Keratinocyte (primary cell): ENCODE data around the gene ATP2C1. TPM values are rescaled to one million over a fixed set of nuclear protein-coding genes. Genes with fewer than 3 reads are reported as not detected.

Source experiments
- DNase-seq: peaks from one replicate; pipeline ENCODE4 v3.0.0-alpha.2; 2011; ENCODE audit warnings: low read depth, missing footprints, low spot score
- FAIRE-seq: peaks from 2 replicates; lab custom pipeline; 2011; peaks lifted over from hg19 to GRCh38; lab: Jason Lieb, UNC
- H2AFZ ChIP-seq: 2 replicates; pipeline ENCODE4 v1.6.0; 2012; ENCODE audit warnings: low read length, control low read depth, inconsistent platforms; ENCODE audit not compliant: control insufficient read depth
- H3K27ac ChIP-seq: 2 replicates; pipeline ENCODE4 v1.5.1; 2011; ENCODE audit warnings: low read length; ENCODE audit not compliant: control insufficient read depth, insufficient read depth
- H3K27me3 ChIP-seq: 3 replicates; pipeline ENCODE4 v1.6.0; 2011; ENCODE audit warnings: low read length; ENCODE audit not compliant: control insufficient read depth, insufficient read depth; ENCODE audit errors: extremely low read depth
- H3K36me3 ChIP-seq, 2 experiments: 2 replicates in 1 of 2; 3 replicates in 1 of 2; pipeline ENCODE4 v1.5.1; 2011; ENCODE audit warnings: low read length in 2 of 2, mild to moderate bottlenecking in 1 of 2; ENCODE audit not compliant: control insufficient read depth in 2 of 2, insufficient read depth in 2 of 2; ENCODE audit errors: extremely low read depth in 1 of 2
- H3K4me1 ChIP-seq: 3 replicates; pipeline ENCODE4 v1.5.1; 2011; ENCODE audit warnings: low read length; ENCODE audit not compliant: control insufficient read depth, insufficient read depth; ENCODE audit errors: extremely low read depth
- H3K4me2 ChIP-seq: 3 replicates; pipeline ENCODE4 v1.6.0; 2011; ENCODE audit warnings: low read depth, low read length; ENCODE audit not compliant: control insufficient read depth, insufficient read depth; ENCODE audit errors: extremely low read depth
- H3K4me3 ChIP-seq, 3 experiments: fragments of 200-600 bp in 1 of 3; sonication (generic) in 1 of 3; 2 replicates in 2 of 3; 3 replicates in 1 of 3; pipeline ENCODE4 v1.5.1; 2011 to 2016; ENCODE audit warnings: low read length in 3 of 3, mild to moderate bottlenecking in 3 of 3, control low read depth in 2 of 3, inconsistent platforms in 1 of 3, low read depth in 1 of 3, mixed read lengths in 1 of 3, mixed run types in 1 of 3, moderate library complexity in 1 of 3; ENCODE audit not compliant: control insufficient read depth in 2 of 3, insufficient read depth in 2 of 3; ENCODE audit errors: extremely low read depth in 1 of 3
- H3K79me2 ChIP-seq: 2 replicates; pipeline ENCODE4 v1.6.0; 2012; ENCODE audit warnings: low read length; ENCODE audit not compliant: control insufficient read depth, insufficient read depth
- H3K9ac ChIP-seq: 3 replicates; pipeline ENCODE4 v1.6.0; 2011; ENCODE audit warnings: low read length; ENCODE audit not compliant: control insufficient read depth, insufficient read depth; ENCODE audit errors: extremely low read depth
- H3K9me1 ChIP-seq: 3 replicates; pipeline ENCODE4 v1.6.0; 2011; ENCODE audit warnings: low read length; ENCODE audit not compliant: control insufficient read depth, insufficient read depth; ENCODE audit errors: extremely low read depth
- H3K9me3 ChIP-seq: 2 replicates; pipeline ENCODE4 v1.5.1; 2012; ENCODE audit warnings: low read depth, low read length; ENCODE audit not compliant: control insufficient read depth
- H4K20me1 ChIP-seq: 3 replicates; pipeline ENCODE4 v1.6.0; 2011; ENCODE audit warnings: low read length; ENCODE audit not compliant: control insufficient read depth, insufficient read depth; ENCODE audit errors: extremely low read depth
- EZH2 ChIP-seq: IDR thresholded peaks from one replicate; pipeline ENCODE4 v1.6.1; 2012; ENCODE audit warnings: inconsistent platforms, mild to moderate bottlenecking, low read length, moderate library complexity
- dilution Hi-C: fragments of 300-500 bp; cut with MboI; formaldehyde crosslinking; loops from one replicate; pipeline ENCODE4 v1.7.0; 2020; ENCODE audit warnings: low sequenced_read_pairs; ENCODE audit not compliant: extremely low pct_ligation_motif_present
- polyA plus RNA-seq, 5 experiments: library from polyadenylated mRNA; depleted of rRNA in 3 of 5; stranded (reverse) in 3 of 5; stranded (forward) in 1 of 5; unstranded in 1 of 5; fragments of >200 nt; gene quantifications; 1 replicate in 1 of 5; 2 replicates in 3 of 5; 3 replicates in 1 of 5; pipeline versions ENCODE4 v1.2.1 to v1.2.3, GENCODE V29; 2011 to 2012; ENCODE audit warnings: missing spikeins in 2 of 5, low read depth in 1 of 5, low replicate concordance in 1 of 5
- TF ChIP-seq, protein P1 (sequence below), 3 experiments: IDR thresholded peaks in 1 of 3; conservative IDR thresholded peaks in 1 of 3; optimal IDR thresholded peaks in 1 of 3; 2 replicates in 2 of 3; 3 replicates in 1 of 3; pipeline versions ENCODE3 to v1.5.1; 2011; ENCODE audit warnings: low read length in 3 of 3, mild to moderate bottlenecking in 3 of 3, moderate library complexity in 2 of 3, control low read depth in 1 of 3, inconsistent platforms in 1 of 3; ENCODE audit not compliant: insufficient read depth in 2 of 3; ENCODE audit errors: extremely low read depth in 1 of 3

The ATP2C1 gene
- polyA plus RNA-seq, 1 donor (not counting 4 experiments of a cell fraction or from before 2014, with no cell fraction given), result 141 TPM

DNA sequence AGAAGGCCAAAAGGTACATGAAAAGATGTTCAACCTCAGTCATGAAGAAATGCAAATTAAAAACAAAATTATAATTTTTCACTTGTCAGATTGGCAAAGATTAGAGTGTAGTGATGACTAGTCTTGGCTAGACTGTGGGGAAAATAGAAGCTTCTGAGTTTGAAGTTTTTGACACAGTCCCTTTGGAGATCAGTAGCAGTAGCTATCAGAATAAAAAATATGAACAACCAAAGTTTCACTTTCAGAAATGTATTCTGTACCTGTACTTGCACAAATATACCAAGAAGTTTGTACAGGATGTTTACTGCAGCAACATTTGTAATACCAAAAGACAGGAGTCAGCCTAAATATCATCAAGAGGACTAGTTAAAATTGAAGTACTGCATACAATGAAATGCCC lies 14.1 kb downstream of the ATP2C1 start:
- Histone ChIP-seq H3K9me3 (no peaks in the 10 kb centered on the region), H2AFZ (no peak overlapping the region), H3K27me3 (no peaks in the 10 kb centered on the region), H3K9ac (no peak overlapping the region), H3K4me2 (no peak overlapping the region), H3K27ac (no peak overlapping the region), H3K36me3 (no peaks in the 10 kb centered on the region), H3K9me1 (no peaks in the 10 kb centered on the region), H3K4me3 (no peak overlapping the region), H3K79me2 (peaks cover 69% of the 10 kb centered on the region), H3K4me1 (peaks cover 28% of the 10 kb centered on the region), H4K20me1 (peaks cover 5% of the 10 kb centered on the region)
- FAIRE-seq (no peak), DNase-seq (no peak)
- dilution Hi-C loops, result no loop called here
- no peak for TF ChIP-seq EZH2
- TF ChIP-seq, protein P1, sequence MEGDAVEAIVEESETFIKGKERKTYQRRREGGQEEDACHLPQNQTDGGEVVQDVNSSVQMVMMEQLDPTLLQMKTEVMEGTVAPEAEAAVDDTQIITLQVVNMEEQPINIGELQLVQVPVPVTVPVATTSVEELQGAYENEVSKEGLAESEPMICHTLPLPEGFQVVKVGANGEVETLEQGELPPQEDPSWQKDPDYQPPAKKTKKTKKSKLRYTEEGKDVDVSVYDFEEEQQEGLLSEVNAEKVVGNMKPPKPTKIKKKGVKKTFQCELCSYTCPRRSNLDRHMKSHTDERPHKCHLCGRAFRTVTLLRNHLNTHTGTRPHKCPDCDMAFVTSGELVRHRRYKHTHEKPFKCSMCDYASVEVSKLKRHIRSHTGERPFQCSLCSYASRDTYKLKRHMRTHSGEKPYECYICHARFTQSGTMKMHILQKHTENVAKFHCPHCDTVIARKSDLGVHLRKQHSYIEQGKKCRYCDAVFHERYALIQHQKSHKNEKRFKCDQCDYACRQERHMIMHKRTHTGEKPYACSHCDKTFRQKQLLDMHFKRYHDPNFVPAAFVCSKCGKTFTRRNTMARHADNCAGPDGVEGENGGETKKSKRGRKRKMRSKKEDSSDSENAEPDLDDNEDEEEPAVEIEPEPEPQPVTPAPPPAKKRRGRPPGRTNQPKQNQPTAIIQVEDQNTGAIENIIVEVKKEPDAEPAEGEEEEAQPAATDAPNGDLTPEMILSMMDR (optimal IDR thresholded peaks at IDR 0.05 in 1 of 3, IDR thresholded peaks at IDR 0.05 in 1 of 3, conservative IDR thresholded peaks at IDR 0.05 in 1 of 3; ENCODE audit: extremely low read depth in 1 of 3, insufficient read depth in 2 of 3, low read length in 3 of 3), result no peak

DNA sequence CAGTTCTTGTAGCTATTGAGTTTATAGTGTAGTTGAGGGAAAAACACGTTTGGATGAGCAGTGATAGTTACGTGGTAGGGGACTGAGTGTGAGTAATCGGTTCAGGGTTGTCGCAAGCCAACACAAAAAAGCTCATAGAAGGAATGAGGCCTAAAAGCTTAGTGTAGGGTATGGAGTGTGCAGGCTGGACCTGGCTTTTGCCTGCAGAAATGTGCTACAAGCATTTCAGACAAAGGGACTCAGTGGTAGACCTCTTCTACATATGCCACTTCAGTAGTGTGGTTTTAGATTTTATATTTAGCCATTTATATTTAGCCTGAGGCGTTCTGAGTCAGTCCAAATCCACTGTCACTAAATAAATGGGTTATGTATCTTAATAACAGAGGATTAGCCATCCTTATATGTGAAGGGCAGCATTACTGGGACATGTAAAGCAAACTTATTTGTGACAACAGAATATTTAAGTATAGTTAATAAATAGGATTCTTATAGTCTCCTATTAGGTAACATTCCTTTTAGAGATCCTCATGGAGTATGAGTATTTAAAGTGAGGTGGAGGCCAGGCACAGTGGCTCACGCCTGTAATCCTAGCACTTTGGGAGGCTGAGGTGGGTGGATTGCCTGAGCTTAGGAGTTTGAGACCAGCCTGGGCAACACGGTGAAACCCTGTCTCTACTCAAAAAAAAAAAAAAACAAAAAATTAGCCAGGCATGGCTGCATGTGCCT lies 21.8 kb downstream of the ATP2C1 start:
- no peak overlapping the region for H3K4me2 ChIP-seq
- H4K20me1 ChIP-seq, result no peaks in the 10 kb centered on the region
- DNase-seq, result no peak
- H3K27me3 ChIP-seq, result no peaks in the 10 kb centered on the region
- H3K4me1 ChIP-seq, result peaks cover 5% of the 10 kb centered on the region
- H3K27ac ChIP-seq, result no peak overlapping the region
- H3K79me2 ChIP-seq, result peaks cover 63% of the 10 kb centered on the region
- H3K9me3 ChIP-seq, result no peaks in the 10 kb centered on the region
- H3K9me1 ChIP-seq, result no peaks in the 10 kb centered on the region
- TF ChIP-seq EZH2, result no peak
- TF ChIP-seq, protein P1 (optimal IDR thresholded peaks at IDR 0.05 in 1 of 3, IDR thresholded peaks at IDR 0.05 in 1 of 3, conservative IDR thresholded peaks at IDR 0.05 in 1 of 3; ENCODE audit: extremely low read depth in 1 of 3, insufficient read depth in 2 of 3, low read length in 3 of 3), result no peak
- no peak overlapping the region for H2AFZ ChIP-seq
- no peak overlapping the region for H3K4me3 ChIP-seq
- H3K9ac ChIP-seq, result no peak overlapping the region
- H3K36me3 ChIP-seq, result peaks cover 0 to 2% of the 10 kb centered on the region in 2 experiments
- peak; percentile 52 for FAIRE-seq
- dilution Hi-C loops, result no loop called here
